RWPE1 (cell line): ENCODE results near the gene MATN4.
A peak's percentile ranks its signal among the peaks of the same experiment; 100 is the strongest.

Source experiments
- CTCF ChIA-PET: fragments of 350-600 bp; sonication (Branson Sonifier 250); formaldehyde crosslinking; extraction: SDS; loops from one replicate; lab custom pipeline; 2021; lab: Yijun Ruan, JAX
- POLR2A ChIA-PET: fragments of 400-600 bp; formaldehyde crosslinking; extraction: SDS; loops from one replicate; lab custom pipeline; 2020; ENCODE audit warnings: antibody characterized with exemption; ENCODE audit not compliant: low non-redundant PET; lab: Yijun Ruan, JAX
- DNase-seq: peaks from one replicate; pipeline ENCODE4 v3.0.0; 2012; ENCODE audit warnings: low spot score
- H3K27ac ChIP-seq: fragments of 450-650 bp; 2 replicates; pipeline ENCODE4 v1.5.1; 2017
- CTCF ChIP-seq: fragments of 450-650 bp; conservative IDR thresholded peaks from 2 replicates; pipeline ENCODE4 v1.5.1; 2017; ENCODE audit warnings: low read depth, mild to moderate bottlenecking

MATN4 gene

GRCh38 chr20:45325371-45325770, 17.3 kb upstream of the MATN4 start:
- no peak for TF ChIP-seq CTCF
- ChIA-PET CTCF (interaction anchor here (0.8 to 3.1 kb wide), 5 partner anchors 9 to 446 kb away, joined by 3 to 17 read pairs (median 7); no protein-coding TSS in a partner anchor), POLR2A (interaction anchor here (1.1 kb wide), 1 partner anchor 19 kb away, joined by 4 read pairs; no protein-coding TSS in a partner anchor)
- H3K27ac ChIP-seq, result peak overlapping the region; percentile 46
- DNase-seq, result no peak

GRCh38 chr20:45323731-45324130, 15.6 kb upstream of the MATN4 start:
- POLR2A ChIA-PET, result interaction anchor here (1.3 to 1.9 kb wide), 2 partner anchors 21 to 39 kb away, joined by 9 to 11 read pairs; partner anchors contain the start of gene SYS1
- no peak for TF ChIP-seq CTCF
- H3K27ac ChIP-seq, result peak overlapping the region; percentile 46
- peak; percentile 83 for DNase-seq
- CTCF ChIA-PET, result interaction anchor here (0.5 to 5.2 kb wide), 12 partner anchors 9 to 447 kb away, joined by 3 to 82 read pairs (median 8); partner anchors contain the start of genes SDC4 and SYS1

- POLR2A ChIA-PET, result interaction anchor here (0.5 to 1.9 kb wide), 3 partner anchors 21 to 49 kb away, joined by 9 to 11 read pairs (median 11); partner anchors contain the start of gene SYS1
- peak; percentile 71 for TF ChIP-seq CTCF
- DNase-seq, result no peak
- H3K27ac ChIP-seq, result peak overlapping the region; percentile 38
- CTCF ChIA-PET, result interaction anchor here (0.5 to 5.2 kb wide), 21 partner anchors 11 to 448 kb away, joined by 3 to 82 read pairs (median 4); partner anchors contain the start of genes SDC4 and SYS1
Observed at GRCh38 chr20:45322952-45323383, 14.9 kb upstream of the MATN4 start.

- ChIA-PET POLR2A (no interaction called here), CTCF (interaction anchor here (0.5 to 5.2 kb wide), 10 partner anchors 9 to 449 kb away, joined by 3 to 82 read pairs (median 5); partner anchors contain the start of gene SYS1)
- peak overlapping the region; percentile 9 for H3K27ac ChIP-seq
- TF ChIP-seq CTCF, result no peak
- DNase-seq, result no peak
Observed at GRCh38 chr20:45320948-45321595, 13.0 kb upstream of the MATN4 start.

- DNase-seq, result no peak
- no peak overlapping the region; the same call in 1 of the 2 replicates for H3K27ac ChIP-seq
- CTCF ChIA-PET, result interaction anchor here (0.6 to 5.1 kb wide), 32 partner anchors 8 to 1158 kb away, joined by 3 to 48 read pairs (median 5); partner anchors contain the start of genes MATN4 and SYS1
- POLR2A ChIA-PET, result interaction anchor here (0.7 kb wide), 1 partner anchor 101 kb away, joined by 3 read pairs; no protein-coding TSS in a partner anchor
- no peak for TF ChIP-seq CTCF
Observed at GRCh38 chr20:45318948-45319347, 10.8 kb upstream of the MATN4 start.

GRCh38 chr20:45318386-45318939, 10.4 kb upstream of the MATN4 start:
- no peak for TF ChIP-seq CTCF
- CTCF ChIA-PET, result interaction anchor here (0.6 to 5.1 kb wide), 31 partner anchors 8 to 1159 kb away, joined by 3 to 48 read pairs (median 5); partner anchors contain the start of genes MATN4 and SYS1
- no peak overlapping the region; the same call in 1 of the 2 replicates for H3K27ac ChIP-seq
- DNase-seq, result no peak
- POLR2A ChIA-PET, result interaction anchor here (0.7 kb wide), 1 partner anchor 101 kb away, joined by 3 read pairs; no protein-coding TSS in a partner anchor
